ENCODE data around the gene HOXD9. TPM values are rescaled to one million over a fixed set of nuclear protein-coding genes. Genes with fewer than 3 reads are reported as not detected.

Gene HOXD9
- total and polyA plus RNA-seq, 7 donors: 0.46 to 27.1 (median 10.6) TPM

DNA sequence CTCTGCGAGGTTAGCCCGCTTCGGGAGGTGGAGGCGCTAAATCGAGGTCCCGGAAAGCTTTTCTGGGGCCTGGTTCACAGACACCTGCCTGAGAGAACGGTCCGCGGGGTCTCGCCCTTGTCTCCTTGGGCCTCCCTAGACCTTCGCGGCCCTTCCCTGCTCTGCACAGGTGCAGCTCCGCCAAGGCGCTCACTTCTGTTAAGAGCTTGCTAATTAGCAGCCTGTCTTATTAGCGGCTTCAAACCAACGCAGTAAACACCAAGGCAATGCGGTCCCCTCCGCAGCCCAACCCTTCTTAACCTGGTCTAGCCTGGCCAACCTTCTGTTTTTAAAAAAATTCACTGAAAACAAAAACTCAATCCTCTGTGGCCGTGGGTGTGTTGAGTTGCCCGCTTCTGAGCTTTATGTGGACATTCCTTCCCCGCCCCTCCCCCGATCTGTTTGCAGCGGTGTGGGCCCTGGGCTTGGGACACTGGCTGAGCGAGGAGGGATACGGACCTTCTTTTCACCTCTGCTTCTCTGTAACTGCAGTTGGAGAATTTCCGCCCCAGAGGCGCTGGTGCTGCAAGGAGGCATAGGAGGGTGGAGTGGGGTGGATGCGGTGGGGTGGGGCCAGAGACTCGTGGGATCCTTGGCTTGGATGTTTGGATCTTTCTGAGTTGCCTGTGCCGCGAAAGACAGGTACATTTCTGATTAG lies 25.4 kb downstream of the HOXD9 start:
- intact Hi-C loops (cut with DNase I): loop anchor here (10.0 kb wide), 1 partner anchor 667 kb away; no protein-coding TSS in a partner anchor
- DNase-seq: no peak

GRCh38 chr2:176148751-176149421 lies 26.4 kb downstream of the HOXD9 start:
- WGBS, 2 donors: 69 to 84% methylated on average over 11 of the region's 11 CpGs
- DNase-seq: no peak
- intact Hi-C loops (cut with DNase I): loop anchor here (10.0 kb wide), 1 partner anchor 666 kb away; no protein-coding TSS in a partner anchor
- Histone ChIP-seq H3K36me3 (peaks cover 0 to 9% (median 0%) of the 10 kb centered on the region in 4 donors), H3K4me1 (peaks cover 0 to 8% (median 2%) of the 10 kb centered on the region in 4 donors), H3K4me3 (no peak overlapping the region), H3K27ac (no peak overlapping the region), H3K9me3 (no peaks in the 10 kb centered on the region), H3K27me3 (peaks cover 12 to 92% (median 74%) of the 10 kb centered on the region in 3 donors)
- no peak for TF ChIP-seq CTCF (IDR thresholded peaks at IDR 0.05)
- no peak for TF ChIP-seq POLR2AphosphoS5 (IDR thresholded peaks at IDR 0.05)
- TF ChIP-seq EP300 (IDR thresholded peaks at IDR 0.05): no peak
- no peak for TF ChIP-seq POLR2A (IDR thresholded peaks at IDR 0.05)

More for the DNA sequence above, 25.4 kb downstream of the HOXD9 start:
- Histone ChIP-seq H3K4me1 (peaks cover 0 to 8% (median 2%) of the 10 kb centered on the region in 4 donors), H3K9me3 (no peaks in the 10 kb centered on the region), H3K36me3 (peaks cover 0 to 6% (median 0%) of the 10 kb centered on the region in 4 donors), H3K4me3 (no peak overlapping the region), H3K27me3 (peaks cover 12 to 89% (median 65%) of the 10 kb centered on the region in 3 donors), H3K27ac (no peak overlapping the region)
- TF ChIP-seq CTCF (IDR thresholded peaks at IDR 0.05) (no peak), POLR2AphosphoS5 (IDR thresholded peaks at IDR 0.05) (no peak), POLR2A (IDR thresholded peaks at IDR 0.05) (no peak), EP300 (IDR thresholded peaks at IDR 0.05) (no peak)
- 54 to 76% methylated on average over 31 of the region's 31 CpGs for WGBS, 2 donors

- Histone ChIP-seq H3K4me1 (peaks cover 0 to 8% (median 2%) of the 10 kb centered on the region in 4 donors), H3K27me3 (peaks cover 12 to 99% (median 75%) of the 10 kb centered on the region in 3 donors), H3K36me3 (peaks cover 0 to 9% (median 0%) of the 10 kb centered on the region in 4 donors), H3K4me3 (no peak overlapping the region), H3K9me3 (no peaks in the 10 kb centered on the region), H3K27ac (no peak overlapping the region)
- WGBS, 2 donors: 66 to 88% methylated on average over 22 of the region's 22 CpGs
- DNase-seq: no peak
- intact Hi-C loops (cut with DNase I): loop anchor here (10.0 kb wide), 1 partner anchor 665 kb away; no protein-coding TSS in a partner anchor
- TF ChIP-seq POLR2A (IDR thresholded peaks at IDR 0.05): no peak
- no peak for TF ChIP-seq POLR2AphosphoS5 (IDR thresholded peaks at IDR 0.05)
- TF ChIP-seq CTCF (IDR thresholded peaks at IDR 0.05): no peak
- TF ChIP-seq EP300 (IDR thresholded peaks at IDR 0.05): no peak
These were observed 27.0 kb downstream of the HOXD9 start for GRCh38 chr2:176149481-176149938.

- H3K27me3 ChIP-seq: peaks cover 12 to 99% (median 80%) of the 10 kb centered on the region in 3 donors
- H3K27ac ChIP-seq: no peak overlapping the region
- no peak for TF ChIP-seq EP300 (IDR thresholded peaks at IDR 0.05)
- TF ChIP-seq POLR2AphosphoS5 (IDR thresholded peaks at IDR 0.05): no peak
- TF ChIP-seq CTCF (IDR thresholded peaks at IDR 0.05): no peak
- no peak for TF ChIP-seq POLR2A (IDR thresholded peaks at IDR 0.05)
These were observed 27.5 kb downstream of the HOXD9 start for GRCh38 chr2:176149939-176150583.

More at GRCh38 chr2:176149939-176150583, 27.5 kb downstream of the HOXD9 start:
- no peak overlapping the region for H3K4me3 ChIP-seq
- no peaks in the 10 kb centered on the region for H3K9me3 ChIP-seq
- peaks cover 0 to 8% (median 2%) of the 10 kb centered on the region in 4 donors for H3K4me1 ChIP-seq
- intact Hi-C loops (cut with DNase I): loop anchor here (10.0 kb wide), 1 partner anchor 665 kb away; no protein-coding TSS in a partner anchor
- no peak for DNase-seq
- 61 to 83% methylated on average over 24 of the region's 24 CpGs for WGBS, 2 donors
- H3K36me3 ChIP-seq: peaks cover 0 to 9% (median 0%) of the 10 kb centered on the region in 4 donors
